Omental fat pad (tissue), 4 donors: ENCODE data around the gene ATP6V0C. TPM values are rescaled to one million over a fixed set of nuclear protein-coding genes. Genes with fewer than 3 reads are reported as not detected.
A peak's percentile ranks its signal among the peaks of the same experiment; 100 is the strongest.
"Not testable (repeated sequence)": the region's sequence is repeated elsewhere in the genome, so short reads cannot be mapped to it uniquely, and the experiment has no call there.

Experiments used
- ATAC-seq: fragments of 150-250 bp; one replicate; pipeline ENCODE4 v1.9.1; 2016; ENCODE audit warnings: mild to moderate bottlenecking, moderate library complexity; ENCODE audit not compliant: low FRiP score
- DNase-seq: peaks from one replicate; pipeline ENCODE4 v3.0.0-alpha.2; 2019; ENCODE audit warnings: low spot score
- total RNA-seq, 4 donors: library from RNA; depleted of rRNA; stranded (reverse); fragments of >200 nt; gene quantifications; one replicate each; pipeline ENCODE4 v1.1.0, GENCODE V29; 2016
- TF ChIP-seq, protein P1 (sequence below), 3 donors: fragments of 450-650 bp; IDR thresholded peaks; one replicate each; pipeline ENCODE4 v1.5.1; 2016 to 2017; ENCODE audit warnings: antibody characterized with exemption in 3 of 3, mild to moderate bottlenecking in 3 of 3, moderate library complexity in 2 of 3

ATP6V0C gene
- total RNA-seq, 4 donors from 2014 or later, result 43.5 to 113 (median 67.9) TPM

- ATAC-seq (no peak), DNase-seq (no peak)
- TF ChIP-seq, protein P1, sequence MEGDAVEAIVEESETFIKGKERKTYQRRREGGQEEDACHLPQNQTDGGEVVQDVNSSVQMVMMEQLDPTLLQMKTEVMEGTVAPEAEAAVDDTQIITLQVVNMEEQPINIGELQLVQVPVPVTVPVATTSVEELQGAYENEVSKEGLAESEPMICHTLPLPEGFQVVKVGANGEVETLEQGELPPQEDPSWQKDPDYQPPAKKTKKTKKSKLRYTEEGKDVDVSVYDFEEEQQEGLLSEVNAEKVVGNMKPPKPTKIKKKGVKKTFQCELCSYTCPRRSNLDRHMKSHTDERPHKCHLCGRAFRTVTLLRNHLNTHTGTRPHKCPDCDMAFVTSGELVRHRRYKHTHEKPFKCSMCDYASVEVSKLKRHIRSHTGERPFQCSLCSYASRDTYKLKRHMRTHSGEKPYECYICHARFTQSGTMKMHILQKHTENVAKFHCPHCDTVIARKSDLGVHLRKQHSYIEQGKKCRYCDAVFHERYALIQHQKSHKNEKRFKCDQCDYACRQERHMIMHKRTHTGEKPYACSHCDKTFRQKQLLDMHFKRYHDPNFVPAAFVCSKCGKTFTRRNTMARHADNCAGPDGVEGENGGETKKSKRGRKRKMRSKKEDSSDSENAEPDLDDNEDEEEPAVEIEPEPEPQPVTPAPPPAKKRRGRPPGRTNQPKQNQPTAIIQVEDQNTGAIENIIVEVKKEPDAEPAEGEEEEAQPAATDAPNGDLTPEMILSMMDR (IDR thresholded peaks at IDR 0.05), result no peak
Observed at GRCh38 chr16:2535625-2536013, 21.9 kb downstream of the ATP6V0C start.

DNA sequence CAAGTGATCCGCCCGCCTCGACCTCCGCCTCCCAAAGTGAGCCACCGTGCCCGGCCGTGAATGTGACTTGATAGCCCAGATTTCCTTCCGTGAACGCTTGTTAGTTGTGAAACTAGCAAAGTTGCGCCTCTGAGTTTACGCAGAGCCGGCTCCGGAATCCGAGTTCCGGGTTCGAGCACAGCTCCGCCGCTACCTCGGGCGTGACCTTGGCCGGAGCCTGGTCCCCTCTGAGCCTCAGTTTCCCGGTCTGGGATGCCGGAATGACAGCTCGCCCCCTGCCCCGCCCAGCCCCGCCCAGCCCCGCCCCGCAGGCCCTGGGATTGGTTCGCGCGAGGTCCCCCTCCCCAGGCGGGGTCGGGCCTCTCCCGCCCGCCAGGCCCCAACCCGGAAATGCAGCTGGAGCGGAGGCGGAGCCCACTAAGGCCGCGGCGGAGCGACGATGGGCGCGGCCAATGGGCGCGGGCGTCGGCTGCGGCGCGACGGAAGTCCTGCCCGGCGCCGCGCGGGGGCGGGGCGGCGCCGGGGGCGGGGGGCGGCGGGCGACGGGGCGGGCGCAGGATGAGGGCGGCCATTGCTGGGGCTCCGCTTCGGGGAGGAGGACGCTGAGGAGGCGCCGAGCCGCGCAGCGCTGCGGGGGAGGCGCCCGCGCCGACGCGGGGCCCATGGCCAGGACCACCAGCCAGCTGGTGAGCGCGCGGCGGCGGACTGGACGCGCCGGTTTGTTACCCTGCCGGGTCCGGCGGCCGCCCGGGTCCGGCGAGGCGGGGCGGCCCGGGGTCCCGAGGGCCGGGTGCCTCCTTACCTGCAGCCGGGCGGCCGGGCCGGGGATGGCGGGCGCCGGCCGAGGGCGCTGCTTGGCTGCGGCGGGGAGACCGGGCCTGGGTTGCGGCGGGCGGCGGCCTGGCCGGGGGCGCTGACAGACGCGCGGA lies 24.0 kb downstream of the ATP6V0C start, which contains the start of gene PDPK1:
TSS of gene PDPK1 (plus strand) at position 571 of the 929 bp plus-strand sequence. CDS start at position 663, 92 bp downstream.
- DNase-seq (no peak), ATAC-seq (peak; percentile 90)
- TF ChIP-seq, protein P1 (IDR thresholded peaks at IDR 0.05), result no peak

- ATAC-seq, result not testable (repeated sequence)
Observed at GRCh38 chr16:2539192-2539844, 25.6 kb downstream of the ATP6V0C start.

GRCh38 chr16:2539845-2540458 lies 26.2 kb downstream of the ATP6V0C start:
- ATAC-seq, result not testable (repeated sequence)

More at GRCh38 chr16:2539192-2539844, 25.6 kb downstream of the ATP6V0C start:
- not testable (repeated sequence) for DNase-seq

DNA sequence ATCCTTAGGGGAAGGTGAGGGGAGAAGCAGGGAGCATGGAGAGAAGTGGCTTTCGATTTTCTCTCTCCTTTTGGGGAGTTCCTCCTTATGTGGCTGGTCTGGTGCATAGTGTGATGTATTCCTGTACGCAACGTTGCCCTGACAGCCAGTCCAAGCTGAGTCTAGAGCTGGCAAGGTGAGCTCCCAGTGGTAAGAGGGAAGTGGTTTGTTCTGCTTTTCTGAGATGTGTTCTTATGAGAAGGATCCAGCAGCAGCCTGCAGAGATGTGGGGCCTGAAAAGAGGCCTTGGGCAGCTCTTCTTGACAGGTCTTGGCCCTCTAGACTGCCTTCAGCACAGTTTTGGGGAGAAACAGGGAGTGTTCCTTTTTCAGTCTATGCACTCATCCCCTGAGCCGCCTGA lies 27.2 kb downstream of the ATP6V0C start:
- ATAC-seq, result not testable (repeated sequence)

More at GRCh38 chr16:2539845-2540458, 26.2 kb downstream of the ATP6V0C start:
- not testable (repeated sequence) for DNase-seq

GRCh38 chr16:2541409-2541808 lies 27.7 kb downstream of the ATP6V0C start:
- DNase-seq, ATAC-seq: not testable (repeated sequence)

More for the DNA sequence above, 27.2 kb downstream of the ATP6V0C start:
- not testable (repeated sequence) for DNase-seq

- ATAC-seq, result not testable (repeated sequence)
Observed at GRCh38 chr16:2543771-2544170, 30.0 kb downstream of the ATP6V0C start.

GRCh38 chr16:2550283-2550878 lies 36.6 kb downstream of the ATP6V0C start:
- not testable (repeated sequence) for DNase-seq, ATAC-seq

More at GRCh38 chr16:2543771-2544170, 30.0 kb downstream of the ATP6V0C start:
- not testable (repeated sequence) for DNase-seq

GRCh38 chr16:2551420-2551889 lies 37.7 kb downstream of the ATP6V0C start:
- not testable (repeated sequence) for ATAC-seq, DNase-seq

DNA sequence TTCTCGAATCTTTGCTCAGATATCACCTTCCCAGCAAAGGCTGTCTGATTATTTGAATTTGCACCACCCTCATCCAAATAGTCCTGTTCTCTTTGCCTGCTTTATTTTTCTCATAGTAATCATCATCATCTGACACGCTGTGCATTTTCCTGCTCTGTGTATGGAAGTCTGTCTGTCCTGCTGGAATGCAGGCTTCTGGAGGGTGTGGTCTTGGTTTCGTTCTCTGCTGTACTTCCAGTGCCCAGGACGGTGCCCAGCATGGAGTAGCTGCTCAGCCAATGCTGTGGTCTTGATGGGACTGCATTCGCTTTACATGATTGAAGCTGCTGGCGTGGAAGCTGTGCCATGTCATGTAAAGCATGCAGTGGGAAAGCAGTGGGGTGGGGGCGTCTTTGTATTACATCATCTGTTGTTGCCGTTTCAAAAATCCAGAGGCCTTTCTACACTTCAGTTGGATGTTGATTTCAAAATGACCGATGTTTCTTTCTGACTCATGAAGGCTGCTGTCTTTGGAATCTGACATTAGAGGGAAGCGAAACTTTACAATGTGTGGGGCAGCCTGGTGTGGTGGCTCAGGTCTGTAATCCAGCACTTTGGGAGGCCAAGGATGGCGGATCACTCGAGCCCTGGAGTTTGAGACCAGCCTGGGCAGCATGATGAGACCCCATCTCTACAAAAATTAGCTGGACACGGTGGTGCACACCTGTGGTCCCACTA lies 41.1 kb downstream of the ATP6V0C start:
- ATAC-seq, DNase-seq: not testable (repeated sequence)

GRCh38 chr16:2557150-2557549 lies 43.4 kb downstream of the ATP6V0C start:
- DNase-seq, ATAC-seq: not testable (repeated sequence)

DNA sequence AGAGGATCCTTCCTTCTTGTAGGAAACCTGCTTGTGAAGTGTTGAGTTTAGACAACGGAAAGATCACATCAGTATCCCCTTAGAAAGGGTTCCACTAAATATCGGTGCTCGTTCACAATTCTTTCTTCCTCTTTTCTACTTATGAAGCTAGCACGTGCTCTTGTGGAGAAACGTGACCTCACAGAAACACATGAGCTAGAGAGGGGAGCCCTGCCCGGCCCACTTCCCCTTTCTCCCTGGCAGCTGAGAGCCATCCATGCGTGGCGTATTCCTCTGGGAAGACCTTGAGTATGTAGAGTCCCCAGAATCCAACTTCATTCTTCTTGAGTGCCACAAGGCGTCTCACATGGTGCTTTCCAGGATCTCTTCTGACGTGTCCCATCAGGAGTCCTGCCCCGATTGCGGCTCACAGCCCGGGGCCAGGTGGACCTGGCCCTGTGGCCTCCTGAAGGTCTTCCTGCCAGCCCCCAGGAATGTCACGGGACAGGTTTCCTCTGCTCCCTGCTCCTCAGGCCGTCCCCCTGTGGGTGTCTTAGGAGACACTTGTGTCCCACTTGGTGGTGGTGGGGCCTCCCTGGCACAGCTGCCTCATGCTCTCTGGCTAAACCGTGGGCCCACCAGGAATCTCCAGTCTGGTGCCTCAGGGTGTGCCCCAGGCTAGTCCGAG lies 46.5 kb downstream of the ATP6V0C start:
- not testable (repeated sequence) for DNase-seq, ATAC-seq

GRCh38 chr16:2560798-2561133 lies 47.0 kb downstream of the ATP6V0C start:
- peak; percentile 70 for ATAC-seq

DNA sequence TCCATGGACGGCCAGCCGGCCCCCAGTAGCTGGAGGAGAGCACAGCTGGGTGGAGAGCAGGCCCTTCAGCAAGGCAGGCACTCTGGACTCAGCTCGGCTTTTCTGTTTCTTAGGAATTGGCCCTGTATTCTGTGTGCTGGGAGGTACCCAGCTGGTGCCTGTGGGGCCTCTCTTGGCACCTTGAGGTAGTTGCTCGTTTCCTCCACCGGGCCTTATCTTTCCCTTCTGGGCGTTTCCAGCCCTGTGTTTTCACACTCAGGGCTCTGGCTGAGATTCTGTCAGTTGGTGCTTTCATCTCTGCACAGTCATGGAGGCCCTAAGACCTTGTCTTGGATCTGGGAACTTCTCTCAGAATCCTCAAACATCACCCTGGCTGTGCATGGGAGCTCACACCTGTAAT lies 53.8 kb downstream of the ATP6V0C start:
- ATAC-seq, DNase-seq: not testable (repeated sequence)

More at GRCh38 chr16:2560798-2561133, 47.0 kb downstream of the ATP6V0C start:
- DNase-seq, result peak; percentile 64

GRCh38 chr16:2568573-2568972 lies 54.8 kb downstream of the ATP6V0C start:
- ATAC-seq, DNase-seq: not testable (repeated sequence)
